Adipose tissue (tissue), 3 donors: Measurements from ENCODE around the gene GSK3A. TPM values are rescaled to one million over a fixed set of nuclear protein-coding genes. Genes with fewer than 3 reads are reported as not detected.

Source experiments
- H3K27ac ChIP-seq: one replicate; pipeline ENCODE4 v1.5.1; 2013; ENCODE audit warnings: low read depth, low read length
- WGBS, 3 donors: extraction: QIAGEN DNeasy Blood & Tissue Kit; methylation state at CpG; one replicate each; pipeline ENCODE4 v1.1.7; 2013; 5-methylcytosine and 5-hydroxymethylcytosine counted together
- polyA plus RNA-seq, 3 donors: library from polyadenylated mRNA; stranded (reverse); fragments of 200-250 nt; gene quantifications; one replicate each; pipeline ENCODE4 v1.2.3, GENCODE V29; 2013
- donor health status: healthy with polysubstance abuse.
- donor health status: Bipolar disorder and iron deficiency.
- donor health status: healthy.

GSK3A gene
- polyA plus RNA-seq, 3 donors: 20.9 to 53.8 (median 37.3) TPM

GRCh38 chr19:42241279-42241678 is 1.1 kb downstream of the GSK3A start:
- 99 to 100% (median 100%) methylated on average over 3 of the region's 3 CpGs for WGBS, 3 donors
- no peak overlapping the region for H3K27ac ChIP-seq

GRCh38 chr19:42239544-42240220 is 2.7 kb downstream of the GSK3A start:
- 88 to 89% (median 88%) methylated on average over 10 of the region's 10 CpGs for WGBS, 3 donors
- no peak overlapping the region for H3K27ac ChIP-seq

- no peak overlapping the region for H3K27ac ChIP-seq
- 83 to 97% (median 84%) methylated on average over 5 of the region's 5 CpGs for WGBS, 3 donors
Observed at GRCh38 chr19:42235181-42235580, 7.2 kb downstream of the GSK3A start.

- WGBS, 3 donors: 92 to 96% (median 95%) methylated on average over 11 of the region's 11 CpGs
- no peak overlapping the region for H3K27ac ChIP-seq
Observed at GRCh38 chr19:42234364-42234763, 8.0 kb downstream of the GSK3A start.

- 81 to 92% (median 92%) methylated on average over 6 of the region's 6 CpGs for WGBS, 3 donors
- H3K27ac ChIP-seq: no peak overlapping the region
Observed at GRCh38 chr19:42233678-42234292, 8.6 kb downstream of the GSK3A start.

- 66 to 84% (median 80%) methylated on average over 7 of the region's 7 CpGs for WGBS, 3 donors
Observed at GRCh38 chr19:42233106-42233505, 9.3 kb downstream of the GSK3A start.

GRCh38 chr19:42232435-42232834 is 10.0 kb downstream of the GSK3A start:
- 91 to 95% (median 92%) methylated on average over 10 of the region's 10 CpGs for WGBS, 3 donors

More at GRCh38 chr19:42233106-42233505, 9.3 kb downstream of the GSK3A start:
- H3K27ac ChIP-seq: no peak overlapping the region

GRCh38 chr19:42230571-42230970 is 11.8 kb downstream of the GSK3A start:
- WGBS, 3 donors: 77 to 86% (median 84%) methylated on average over 4 of the region's 4 CpGs
- no peak overlapping the region for H3K27ac ChIP-seq

More at GRCh38 chr19:42232435-42232834, 10.0 kb downstream of the GSK3A start:
- no peak overlapping the region for H3K27ac ChIP-seq

GRCh38 chr19:42229855-42230351 is 12.5 kb downstream of the GSK3A start:
- H3K27ac ChIP-seq: no peak overlapping the region
- 21 to 48% (median 41%) methylated on average over 8 of the region's 8 CpGs for WGBS, 3 donors

- no peak overlapping the region for H3K27ac ChIP-seq
- 66 to 80% (median 79%) methylated on average over 4 of the region's 4 CpGs for WGBS, 3 donors
Observed at GRCh38 chr19:42229301-42229854, 13.0 kb downstream of the GSK3A start.

- 56 to 80% (median 79%) methylated on average over 4 of the region's 4 CpGs for WGBS, 3 donors
- H3K27ac ChIP-seq: no peak overlapping the region
Observed at GRCh38 chr19:42228641-42229040, 13.8 kb downstream of the GSK3A start.

- WGBS, 3 donors: 88 to 100% (median 96%) methylated on average over 1 of the region's 1 CpG
- no peak overlapping the region for H3K27ac ChIP-seq
Observed at GRCh38 chr19:42226886-42227285, 15.5 kb downstream of the GSK3A start.

- 95 to 97% (median 95%) methylated on average over 33 of the region's 33 CpGs for WGBS, 3 donors
- H3K27ac ChIP-seq: no peak overlapping the region
Observed at GRCh38 chr19:42225718-42226292, 16.6 kb downstream of the GSK3A start.

- H3K27ac ChIP-seq: no peak overlapping the region
- WGBS, 3 donors: 94 to 96% (median 95%) methylated on average over 36 to 37 of the region's 37 CpGs
Observed at GRCh38 chr19:42224940-42225717, 17.3 kb downstream of the GSK3A start.

GRCh38 chr19:42220751-42221097 is 21.7 kb downstream of the GSK3A start:
- no peak overlapping the region for H3K27ac ChIP-seq
- 2 to 3% (median 2%) methylated on average over 6 of the region's 6 CpGs for WGBS, 3 donors

GRCh38 chr19:42219812-42220750 is 22.3 kb downstream of the GSK3A start, which contains the start of gene ZNF526:
TSS of gene ZNF526 (plus strand) at chr19:42220312. CDS start at chr19:42224404, 4,092 bp downstream.
- WGBS, 3 donors: 0 to 1% (median 1%) methylated on average over 51 to 53 of the region's 53 CpGs
- no peak within 1 kb of the TSS for H3K27ac ChIP-seq
